Omental fat pad (tissue), 4 donors: ENCODE data around the gene CLMP. TPM values are rescaled to one million over a fixed set of nuclear protein-coding genes. Genes with fewer than 3 reads are reported as not detected.

Source experiments
- ATAC-seq: fragments of 150-250 bp; one replicate; pipeline ENCODE4 v1.9.1; 2016; ENCODE audit warnings: mild to moderate bottlenecking, moderate library complexity; ENCODE audit not compliant: low FRiP score
- DNase-seq: peaks from one replicate; pipeline ENCODE4 v3.0.0-alpha.2; 2019; ENCODE audit warnings: low spot score
- CTCF ChIP-seq, 3 donors: fragments of 450-650 bp; IDR thresholded peaks; one replicate each; pipeline ENCODE4 v1.5.1; 2016 to 2017; ENCODE audit warnings: antibody characterized with exemption in 3 of 3, mild to moderate bottlenecking in 3 of 3, moderate library complexity in 2 of 3
- small RNA-seq: library from RNA; depleted of rRNA; stranded (forward); fragments of <200 nt; gene quantifications from one replicate; pipeline ENCODE3, GENCODE V24; 2016
- total RNA-seq, 4 donors: library from RNA; depleted of rRNA; stranded (reverse); fragments of >200 nt; gene quantifications; one replicate each; pipeline ENCODE4 v1.1.0, GENCODE V29; 2016

CLMP gene
- total RNA-seq, 4 donors from 2014 or later, result 89.7 to 182 (median 157) TPM

- no peak for TF ChIP-seq CTCF (IDR thresholded peaks at IDR 0.05)
- DNase-seq (no peak), ATAC-seq (no peak)
Observed at GRCh38 chr11:123030517-123030916, 164.5 kb downstream of the CLMP start.

- TF ChIP-seq CTCF (IDR thresholded peaks at IDR 0.05), result no peak
- ATAC-seq, result no peak
- DNase-seq, result no peak
Observed at GRCh38 chr11:123020968-123021367, 174.1 kb downstream of the CLMP start.

Small RNA genes within 50 kb of the gene (small RNA-seq; reads per million reads assigned to genes)
- gene RPL31P47 (not detected), gene SNORD14C (not detected), gene SNORD14D (not detected), gene SNORD14E (337 reads per million, percentile 98 among the genes with 10 or more reads in this experiment)

Other genes starting within 250 kb of the CLMP start
- not detected for gene BSX, start 213.4 kb downstream of the CLMP start, total RNA-seq
- gene HSPA8, start 133.1 kb downstream of the CLMP start, total RNA-seq, result 1,000 to 10,000 TPM in 2 of 4 donors, 100 to 1,000 TPM in 2; 751 to 1,858 (median 1,218) TPM
- 1 to 10 TPM; 2.1 to 8.5 (median 7.0) TPM for gene GRAMD1B, start 235.0 kb upstream of the CLMP start, total RNA-seq